HepG2 (cell line): ENCODE measurements around the gene SAXO2. TPM values are rescaled to one million over a fixed set of nuclear protein-coding genes. Genes with fewer than 3 reads are reported as not detected.

ENCODE experiments used
- ATAC-seq: fragments of 200-7000 bp; cut with Tn5 transposase; 3 replicates; pipeline ENCODE4 v1.9.1; 2020; ENCODE audit warnings: mild to moderate bottlenecking, moderate library complexity
- BruUV-seq: library from RNA; stranded (reverse); fragments of 400-500 nt; replicated peaks from 2 replicates; lab custom pipeline; 2021; lab: Mats Ljungman, UMichigan
- CTCF ChIA-PET: fragments of 300-600 bp; formaldehyde crosslinking; extraction: SDS; loops from one replicate; lab custom pipeline; 2021; ENCODE audit warnings: low total read pairs, inconsistent platforms, low intra/inter-chr PET ratio; lab: Yijun Ruan, JAX
- POLR2A ChIA-PET: fragments of 350-600 bp; sonication (Branson Sonifier 250); formaldehyde crosslinking; loops from one replicate; lab custom pipeline; 2020; ENCODE audit warnings: antibody characterized with exemption, inconsistent platforms; lab: Yijun Ruan, JAX
- DNase-seq: peaks from one replicate; pipeline ENCODE4 v3.0.0-alpha.2; 2015; ENCODE audit warnings: low spot score
- FAIRE-seq: peaks from 3 replicates; lab custom pipeline; 2011; peaks lifted over from hg19 to GRCh38; lab: Jason Lieb, UNC
- H2AFZ ChIP-seq: one replicate; pipeline ENCODE4 v1.6.1; 2011; ENCODE audit warnings: low read length, inconsistent platforms
- H3K27ac ChIP-seq: fragments of 300-600 bp; 3 replicates; pipeline ENCODE4 v1.8.0; 2011; ENCODE audit warnings: mixed run types, mild to moderate bottlenecking, mixed read lengths, low read length, inconsistent platforms; ENCODE audit not compliant: insufficient read depth; ENCODE audit errors: extremely low read length
- H3K27me3 ChIP-seq, 2 experiments: fragments of 200-600 bp in 1 of 2; 2 replicates in 1 of 2; 3 replicates in 1 of 2; pipeline versions ENCODE4 v1.6.0 to v1.8.0; 2011; ENCODE audit warnings: low read length in 2 of 2, mild to moderate bottlenecking in 2 of 2, moderate library complexity in 2 of 2, inconsistent platforms in 1 of 2; ENCODE audit not compliant: insufficient read depth in 2 of 2, control insufficient read depth in 1 of 2
- H3K36me3 ChIP-seq, 2 experiments: fragments of 200-600 bp in 1 of 2; replicated peaks in 1 of 2; 2 replicates in 1 of 2; 3 replicates in 1 of 2; pipeline versions ENCODE4 v1.5.1 to v1.8.0; 2011; ENCODE audit warnings: low read length in 2 of 2, inconsistent platforms in 1 of 2; ENCODE audit not compliant: insufficient read depth in 2 of 2, control insufficient read depth in 1 of 2
- H3K4me1 ChIP-seq: 2 replicates; pipeline ENCODE4 v1.5.1; 2012; ENCODE audit warnings: low read length, inconsistent platforms; ENCODE audit not compliant: insufficient read depth
- H3K4me2 ChIP-seq: 2 replicates; pipeline ENCODE4 v1.6.0; 2011; ENCODE audit warnings: low read depth, low read length, inconsistent platforms
- H3K4me3 ChIP-seq, 3 experiments: fragments of 200-600 bp in 1 of 3; sonication (generic), shearing (Covaris generic) in 1 of 3; replicated peaks in 1 of 3; 2 replicates each; pipeline ENCODE4 v1.5.1; 2011 to 2016; ENCODE audit warnings: low read length in 3 of 3, inconsistent platforms in 2 of 3, low read depth in 2 of 3, mild to moderate bottlenecking in 2 of 3, control low read depth in 1 of 3, mixed read lengths in 1 of 3; ENCODE audit not compliant: insufficient read depth in 1 of 3
- H3K79me2 ChIP-seq: one replicate; pipeline ENCODE4 v1.6.1; 2011; ENCODE audit warnings: low read length, inconsistent platforms; ENCODE audit not compliant: insufficient read depth
- H3K9ac ChIP-seq: 2 replicates; pipeline ENCODE4 v1.6.0; 2011; ENCODE audit warnings: mild to moderate bottlenecking, low read depth, low read length, inconsistent platforms; ENCODE audit not compliant: insufficient read depth
- H3K9me3 ChIP-seq: 2 replicates; pipeline ENCODE4 v1.5.1; 2012; ENCODE audit warnings: mild to moderate bottlenecking, low read length
- H4K20me1 ChIP-seq: 2 replicates; pipeline ENCODE4 v1.6.0; 2011; ENCODE audit warnings: inconsistent platforms, mild to moderate bottlenecking, low read length, moderate library complexity; ENCODE audit not compliant: insufficient read depth
- AKNA ChIP-seq: sonication (generic); formaldehyde crosslinking; IDR thresholded peaks from 2 replicates; pipeline ENCODE4 v1.4.0; 2020; ENCODE audit warnings: missing genetic modification reagents, borderline replicate concordance
- ATF5 ChIP-seq: sonication (generic); formaldehyde crosslinking; IDR thresholded peaks from 2 replicates; pipeline ENCODE4 v1.4.0; 2020; ENCODE audit warnings: mild to moderate bottlenecking, low read depth, missing genetic modification reagents
- FOXO4 ChIP-seq: sonication (generic); formaldehyde crosslinking; conservative IDR thresholded peaks from 2 replicates; pipeline ENCODE4 v1.8.1; 2023; ENCODE audit warnings: missing genetic modification reagents
- KLF16 ChIP-seq, 2 experiments: sonication (generic) in 1 of 2; formaldehyde crosslinking in 1 of 2; IDR thresholded peaks; 2 replicates each; pipeline versions ENCODE4 v1.6.1 to v1.8.0; 2016 to 2023; ENCODE audit warnings: missing genetic modification reagents in 2 of 2, missing compliant biosample characterization in 1 of 2
- PHB2 ChIP-seq: fragments of 450-650 bp; IDR thresholded peaks from 2 replicates; pipeline ENCODE4 v1.6.1; 2018; ENCODE audit not compliant: partially characterized antibody
- RARG ChIP-seq: sonication (generic); formaldehyde crosslinking; IDR thresholded peaks from 2 replicates; pipeline ENCODE4 v1.4.0; 2020; ENCODE audit warnings: low read depth, mild to moderate bottlenecking, missing genetic modification reagents
- ZNF616 ChIP-seq: sonication (generic); formaldehyde crosslinking; IDR thresholded peaks from 2 replicates; pipeline ENCODE4 v1.5.0; 2020; ENCODE audit warnings: low read depth, mild to moderate bottlenecking, missing genetic modification reagents
- ZNF777 ChIP-seq: sonication (generic); formaldehyde crosslinking; IDR thresholded peaks from 2 replicates; pipeline ENCODE4 v1.4.0; 2020; ENCODE audit warnings: missing genetic modification reagents
- ZNF781 ChIP-seq: sonication (generic); formaldehyde crosslinking; IDR thresholded peaks from 2 replicates; pipeline ENCODE4 v1.5.1; 2020; ENCODE audit warnings: borderline replicate concordance, mild to moderate bottlenecking, missing genetic modification reagents; ENCODE audit errors: not compliant biosample characterization
- WGBS: methylation state at CpG from one replicate; pipeline ENCODE4 v1.1.6; 2017; ENCODE audit warnings: low lambda C conversion rate; 5-methylcytosine and 5-hydroxymethylcytosine counted together
- in situ Hi-C: cut with HindIII; loops from 2 replicates; pipeline ENCODE4 v1.10.0; 2017; ENCODE audit warnings: low pct_unique_long_range_greater_than_20kb; ENCODE audit not compliant: extremely low pct_ligation_motif_present
- intact Hi-C: fragments of 100-400 bp; cut with micrococcal nuclease; formaldehyde crosslinking; loops from one replicate; pipeline ENCODE4 v1.10.0; 2022; ENCODE audit not compliant: unreplicated experiment
- polyA plus RNA-seq, 8 experiments: library from polyadenylated mRNA; depleted of rRNA in 3 of 8; stranded (reverse) in 7 of 8; unstranded in 1 of 8; fragments of >200 nt; fragmentation: Illumina TruSeq in 4 of 8; extraction: Trizol in 4 of 8; gene quantifications; 2 replicates each; pipeline versions ENCODE4 v1.2.1 to v1.2.3, GENCODE V29; 2011 to 2016; ENCODE audit warnings: low read depth in 4 of 8, missing spikeins in 1 of 8, mixed read lengths in 1 of 8; ENCODE audit not compliant: insufficient read depth in 1 of 8
- total RNA-seq, 5 experiments: library from RNA; depleted of rRNA; stranded (reverse); fragments of >200 nt; fragmentation: Illumina TruSeq; extraction: Trizol; gene quantifications; 2 replicates each; pipeline ENCODE4 v1.2.3, GENCODE V29; 2016; ENCODE audit warnings: low read depth in 1 of 5
- TF ChIP-seq, protein P1 (sequence below): sonication (generic); formaldehyde crosslinking; IDR thresholded peaks from 2 replicates; pipeline ENCODE4 v1.9.0; 2021; ENCODE audit warnings: missing genetic modification reagents, borderline replicate concordance
- TF ChIP-seq, protein P2 (sequence below): sonication (generic); formaldehyde crosslinking; IDR thresholded peaks from 2 replicates; pipeline ENCODE4 v1.4.0; 2020; ENCODE audit warnings: low read depth, mild to moderate bottlenecking, missing genetic modification reagents

SAXO2 gene
- total and polyA plus RNA-seq, 2 of the 13 experiments (the other 11 are each of a cell fraction or from before 2014, with no cell fraction given) = 0.01 to 1.5 TPM

DNA sequence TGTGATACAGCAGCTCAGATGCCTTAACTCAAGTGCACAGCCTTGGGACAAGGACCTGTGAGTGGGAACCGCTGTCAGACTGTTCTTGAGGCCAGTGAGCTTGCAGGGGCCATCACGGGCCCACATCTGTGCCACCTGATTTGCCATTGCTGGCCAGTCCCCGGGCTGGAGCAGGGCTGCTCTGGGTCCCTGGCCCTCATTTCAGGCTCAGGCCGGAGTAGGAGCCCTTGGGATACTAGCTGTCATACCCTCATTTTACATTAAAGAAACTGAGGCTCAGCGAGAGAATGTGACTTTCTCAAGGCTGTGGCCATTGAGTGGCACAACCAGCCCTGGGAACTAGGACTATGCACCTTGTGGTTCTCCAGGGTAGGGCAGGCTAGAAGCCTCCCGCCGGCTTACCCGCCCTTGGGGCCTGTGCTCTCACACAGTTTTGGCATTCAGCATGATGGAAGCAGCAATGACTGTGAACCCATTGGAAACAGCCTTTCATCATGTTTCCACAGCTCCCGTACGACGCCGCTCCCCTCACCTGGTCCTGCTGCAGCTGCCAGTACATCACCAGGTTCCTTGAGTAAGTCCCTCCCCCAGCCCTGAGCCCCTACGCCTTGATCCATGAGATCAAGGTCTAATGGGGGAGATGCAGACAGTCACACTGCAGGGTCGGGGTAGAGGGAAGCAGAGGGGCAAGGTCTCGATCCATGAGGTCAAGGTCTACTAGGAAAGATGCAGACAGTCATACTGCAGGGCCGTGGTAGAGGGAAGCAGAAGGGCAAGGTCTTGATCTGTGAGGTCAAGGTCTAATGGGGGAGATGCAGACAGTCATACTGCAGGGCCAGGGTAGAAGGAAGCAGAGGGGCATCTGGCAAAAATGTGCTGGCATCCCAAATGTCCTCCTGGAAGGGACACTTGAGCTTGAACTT is 44.4 kb downstream of the SAXO2 start:
- FAIRE-seq (no peak), ATAC-seq (peak; percentile 76), DNase-seq (no peak)
- Histone ChIP-seq H3K27ac (no peak overlapping the region), H3K9ac (no peak overlapping the region), H3K4me1 (no peaks in the 10 kb centered on the region), H3K79me2 (no peaks in the 10 kb centered on the region), H3K9me3 (no peaks in the 10 kb centered on the region), H3K4me2 (no peak overlapping the region), H3K4me3 (no peak overlapping the region), H4K20me1 (no peaks in the 10 kb centered on the region), H3K36me3 (no peaks in the 10 kb centered on the region), H2AFZ (no peak overlapping the region), H3K27me3 (peaks cover 2 to 7% of the 10 kb centered on the region in 2 experiments; a peak in 2 of 5 replicates)
- in situ Hi-C loops (no loop called here), intact Hi-C loops (no loop called here)
- WGBS = 47% methylated on average over 11 of the region's 16 CpGs
- BruUV-seq = no TSS peak
- ChIA-PET CTCF (no interaction called here), POLR2A (no interaction called here)
- TF ChIP-seq, protein P1, sequence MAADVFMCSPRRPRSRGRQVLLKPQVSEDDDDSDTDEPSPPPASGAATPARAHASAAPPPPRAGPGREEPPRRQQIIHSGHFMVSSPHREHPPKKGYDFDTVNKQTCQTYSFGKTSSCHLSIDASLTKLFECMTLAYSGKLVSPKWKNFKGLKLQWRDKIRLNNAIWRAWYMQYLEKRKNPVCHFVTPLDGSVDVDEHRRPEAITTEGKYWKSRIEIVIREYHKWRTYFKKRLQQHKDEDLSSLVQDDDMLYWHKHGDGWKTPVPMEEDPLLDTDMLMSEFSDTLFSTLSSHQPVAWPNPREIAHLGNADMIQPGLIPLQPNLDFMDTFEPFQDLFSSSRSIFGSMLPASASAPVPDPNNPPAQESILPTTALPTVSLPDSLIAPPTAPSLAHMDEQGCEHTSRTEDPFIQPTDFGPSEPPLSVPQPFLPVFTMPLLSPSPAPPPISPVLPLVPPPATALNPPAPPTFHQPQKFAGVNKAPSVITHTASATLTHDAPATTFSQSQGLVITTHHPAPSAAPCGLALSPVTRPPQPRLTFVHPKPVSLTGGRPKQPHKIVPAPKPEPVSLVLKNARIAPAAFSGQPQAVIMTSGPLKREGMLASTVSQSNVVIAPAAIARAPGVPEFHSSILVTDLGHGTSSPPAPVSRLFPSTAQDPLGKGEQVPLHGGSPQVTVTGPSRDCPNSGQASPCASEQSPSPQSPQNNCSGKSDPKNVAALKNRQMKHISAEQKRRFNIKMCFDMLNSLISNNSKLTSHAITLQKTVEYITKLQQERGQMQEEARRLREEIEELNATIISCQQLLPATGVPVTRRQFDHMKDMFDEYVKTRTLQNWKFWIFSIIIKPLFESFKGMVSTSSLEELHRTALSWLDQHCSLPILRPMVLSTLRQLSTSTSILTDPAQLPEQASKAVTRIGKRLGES = no peak
- no peak for TF ChIP-seq ZNF777 (CRISPR knock-in tag)
- no peak for TF ChIP-seq KLF16 (CRISPR knock-in tag; IDR thresholded peaks at IDR 0.05)
- TF ChIP-seq FOXO4 = no peak
- TF ChIP-seq RARG (CRISPR knock-in tag) = no peak
- no peak for TF ChIP-seq AKNA (CRISPR knock-in tag)
- TF ChIP-seq, protein P2, sequence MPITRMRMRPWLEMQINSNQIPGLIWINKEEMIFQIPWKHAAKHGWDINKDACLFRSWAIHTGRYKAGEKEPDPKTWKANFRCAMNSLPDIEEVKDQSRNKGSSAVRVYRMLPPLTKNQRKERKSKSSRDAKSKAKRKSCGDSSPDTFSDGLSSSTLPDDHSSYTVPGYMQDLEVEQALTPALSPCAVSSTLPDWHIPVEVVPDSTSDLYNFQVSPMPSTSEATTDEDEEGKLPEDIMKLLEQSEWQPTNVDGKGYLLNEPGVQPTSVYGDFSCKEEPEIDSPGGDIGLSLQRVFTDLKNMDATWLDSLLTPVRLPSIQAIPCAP (CRISPR knock-in tag) = no peak
- TF ChIP-seq ZNF616 = no peak
- no peak for TF ChIP-seq ATF5 (CRISPR knock-in tag)
- no peak for TF ChIP-seq PHB2
- TF ChIP-seq ZNF781 (CRISPR knock-in tag) = no peak
